Hindlimb muscle (tissue), 1 donor: ENCODE data around the gene SLC38A2. TPM values are rescaled to one million over a fixed set of nuclear protein-coding genes. Genes with fewer than 3 reads are reported as not detected.
"Not testable (repeated sequence)": the region's sequence is repeated elsewhere in the genome, so short reads cannot be mapped to it uniquely, and the experiment has no call there.

ENCODE experiments used
- DNase-seq: peaks from one replicate; pipeline ENCODE4 v3.0.0-alpha.2; 2013
- polyA plus RNA-seq: library from polyadenylated mRNA; unstranded; fragments of 120-200 nt; gene quantifications from one replicate; pipeline ENCODE4 v1.2.1, GENCODE V29; 2013; ENCODE audit not compliant: insufficient read length

The SLC38A2 gene
- polyA plus RNA-seq, 1 donor = 91.3 TPM

GRCh38 chr12:46360370-46360769, 12.2 kb downstream of the SLC38A2 start:
- DNase-seq = no peak

DNA sequence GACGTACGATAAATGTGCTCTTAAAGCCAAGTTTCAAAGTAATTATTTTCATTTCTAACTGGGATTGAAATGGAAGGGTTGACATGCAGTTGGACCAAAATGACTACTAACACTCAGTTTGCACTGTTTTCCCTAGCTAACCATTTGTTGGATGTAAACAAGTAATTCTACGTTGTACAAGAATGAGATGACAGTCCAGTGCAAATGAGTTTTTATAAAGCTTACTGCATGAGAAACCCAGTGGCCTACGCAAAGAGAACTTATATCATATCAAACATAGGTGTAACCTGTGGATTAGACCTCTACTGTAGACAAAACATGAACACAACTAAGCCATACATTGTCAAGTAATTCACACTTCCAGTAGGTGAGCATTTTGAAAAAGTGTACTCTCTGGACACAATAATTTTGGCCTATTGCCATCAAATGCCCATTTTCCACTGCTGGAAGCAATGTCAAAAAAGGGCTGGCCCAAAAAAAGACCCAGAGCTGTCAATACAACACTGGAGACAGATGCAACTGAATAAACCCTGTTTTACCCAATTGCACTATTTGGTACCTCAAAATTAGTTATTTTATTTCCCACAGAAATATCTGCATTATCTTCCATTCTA, 12.8 kb downstream of the SLC38A2 start:
- DNase-seq = no peak

GRCh38 chr12:46358791-46359666, 13.5 kb downstream of the SLC38A2 start:
- DNase-seq = no peak

DNA sequence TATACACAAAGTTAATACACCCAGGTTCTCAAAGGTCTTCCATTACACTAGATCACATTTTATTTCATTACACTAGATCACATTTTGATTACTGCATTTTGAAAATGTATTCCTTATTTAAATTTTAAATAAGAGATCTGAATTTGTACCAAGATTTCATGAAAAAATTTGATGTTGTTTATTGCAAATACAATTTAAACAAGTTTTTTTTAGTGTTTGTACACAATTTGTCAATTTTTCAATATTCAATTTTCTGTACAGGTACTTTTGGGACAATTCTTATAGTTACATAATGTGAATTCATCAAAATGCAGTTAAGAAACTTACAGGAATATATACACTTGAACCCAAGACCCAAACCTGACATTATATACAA, 14.3 kb downstream of the SLC38A2 start:
- DNase-seq = no peak

DNA sequence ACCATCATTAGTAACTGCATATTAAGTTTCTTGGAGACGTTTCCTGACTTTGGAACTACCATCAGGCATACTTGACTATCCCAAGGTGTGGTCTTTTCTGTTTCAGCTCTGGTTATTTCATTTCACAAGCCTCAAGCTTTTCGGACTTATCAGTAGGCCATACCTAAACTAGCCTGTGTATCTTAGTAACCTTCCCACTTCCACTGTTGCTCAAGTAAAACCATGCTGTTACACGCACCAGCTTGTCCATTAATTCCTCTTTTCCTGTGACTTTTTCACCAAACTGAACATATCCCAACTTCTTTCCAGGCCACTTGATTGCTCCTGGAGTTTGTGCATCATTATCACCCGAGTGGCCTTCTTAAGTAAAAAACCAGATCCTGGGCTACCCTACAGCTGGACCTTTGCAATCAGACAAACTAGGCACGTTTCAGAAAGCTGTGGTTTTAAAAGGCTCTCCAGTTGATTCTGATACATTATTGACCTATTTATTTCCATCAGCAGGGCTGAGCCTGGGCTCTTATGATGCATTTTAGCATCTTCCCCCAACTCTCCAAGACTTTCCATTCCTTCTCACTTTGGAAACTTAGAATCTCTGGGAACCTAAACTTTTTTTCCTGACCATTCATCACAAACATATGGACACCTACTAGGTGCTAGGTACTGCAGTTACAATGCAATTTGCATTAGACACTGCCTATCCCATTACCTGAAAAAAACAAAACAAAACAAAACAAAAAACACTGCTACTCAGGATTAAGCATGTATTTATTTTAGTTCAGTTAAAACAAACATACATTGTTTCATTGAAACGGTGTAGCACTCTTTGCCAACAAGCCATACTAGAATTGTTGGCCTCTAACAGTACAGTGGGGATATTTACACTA, 14.9 kb downstream of the SLC38A2 start:
- no peak for DNase-seq

DNA sequence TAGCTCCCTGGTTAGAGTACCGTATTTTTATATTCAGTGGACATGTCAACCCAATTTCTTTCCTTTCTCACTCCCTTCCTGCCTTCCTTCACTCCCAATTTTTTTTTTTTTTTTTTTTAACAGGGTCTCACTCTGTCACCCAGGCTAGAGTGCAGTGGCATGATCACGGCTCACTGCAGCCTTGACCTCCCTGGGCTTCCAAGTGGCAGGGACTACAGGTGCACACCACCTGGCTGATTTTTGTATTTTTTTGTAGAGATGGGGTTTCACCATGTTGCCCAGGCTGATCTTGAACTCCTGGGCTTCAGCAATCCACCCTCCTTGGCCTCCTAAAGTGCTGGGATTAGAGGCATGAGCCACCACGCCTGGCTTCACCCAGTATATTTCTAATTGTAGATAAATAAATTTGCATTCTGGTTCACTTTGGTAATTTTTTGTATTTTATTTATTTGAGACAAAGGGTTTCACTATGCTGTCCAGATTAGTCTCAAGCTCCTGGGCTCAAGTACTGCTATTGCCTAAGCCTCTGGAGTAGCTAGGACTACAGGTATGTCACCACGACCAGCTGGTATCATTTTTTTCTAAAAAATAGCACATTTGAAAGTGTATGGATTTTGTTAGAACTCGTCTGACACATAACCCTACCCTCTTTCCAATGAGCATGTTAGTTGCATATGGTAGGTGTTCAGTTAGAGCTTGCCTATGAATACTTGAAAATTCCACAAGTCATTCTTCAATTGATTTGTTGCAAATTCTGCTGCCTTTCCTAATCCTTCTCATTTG, 15.7 kb downstream of the SLC38A2 start:
- DNase-seq = no peak

- no peak for DNase-seq
These were observed 17.8 kb downstream of the SLC38A2 start for GRCh38 chr12:46354802-46355199.

DNA sequence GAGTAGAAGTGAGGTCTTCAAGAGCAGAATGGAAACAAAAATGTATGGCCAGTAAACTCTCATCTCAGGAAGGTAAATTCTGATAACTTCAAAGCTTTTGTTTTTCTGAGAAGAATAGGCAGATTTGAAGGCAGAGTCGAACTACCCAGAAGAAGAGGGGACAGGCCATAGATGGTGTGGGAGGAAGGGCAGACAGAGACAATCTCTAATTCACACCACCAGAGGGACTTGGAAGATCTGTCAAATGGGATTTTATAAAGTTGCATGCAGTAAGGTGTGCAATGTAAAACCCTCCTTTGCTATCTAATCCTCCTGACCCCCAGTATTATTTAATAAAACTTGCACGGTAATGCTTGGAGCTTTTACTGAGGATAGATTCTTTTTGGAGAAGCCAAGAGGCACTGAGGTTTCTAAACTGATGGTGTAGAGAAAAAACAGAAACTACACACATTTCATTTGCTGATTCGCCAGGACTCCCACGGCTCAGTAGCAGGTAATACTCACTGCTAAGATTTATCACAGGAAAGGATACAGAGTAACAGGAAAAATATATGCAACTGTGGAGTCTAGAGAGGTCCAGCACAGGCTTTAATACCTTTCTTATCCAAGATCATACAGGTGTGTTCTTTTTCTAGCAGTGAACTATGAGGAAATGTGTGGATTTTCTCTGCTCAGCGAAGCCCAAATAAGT, 18.3 kb downstream of the SLC38A2 start:
- DNase-seq = no peak

DNA sequence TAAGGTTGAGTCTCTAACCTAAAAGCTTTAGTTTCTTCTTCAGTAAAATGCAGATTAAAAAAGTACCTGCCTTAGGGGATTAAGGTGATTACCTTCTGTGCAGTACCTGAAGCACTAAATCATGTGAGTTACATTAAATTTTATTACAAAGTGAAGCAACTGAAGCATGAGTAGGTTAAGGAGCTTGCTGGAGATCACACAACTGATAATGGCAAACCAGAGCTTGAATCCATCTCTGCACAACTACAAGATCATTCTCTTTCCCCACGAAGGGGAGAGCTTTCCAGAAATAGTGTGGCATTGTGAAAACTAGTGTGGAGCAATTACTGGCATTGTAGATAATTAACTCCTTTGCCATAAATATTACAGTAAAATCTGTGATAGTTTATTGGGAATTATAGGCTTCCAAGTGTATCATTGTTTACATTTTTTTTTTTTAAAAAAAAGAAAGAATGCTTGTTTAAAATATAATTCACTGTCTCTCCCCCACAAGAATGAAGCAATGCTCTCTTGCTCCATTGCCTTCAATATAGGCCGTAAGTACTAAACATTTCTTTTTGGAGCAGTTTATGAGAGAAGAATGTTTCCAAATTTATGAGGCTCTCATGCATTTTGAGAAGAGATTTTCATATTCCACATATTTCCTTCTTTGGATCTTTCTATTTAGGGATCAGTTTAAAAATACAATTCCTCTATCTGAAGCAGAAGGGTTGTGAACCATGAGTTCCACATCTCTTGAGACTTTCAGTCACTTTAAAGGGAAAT, 20.5 kb downstream of the SLC38A2 start:
- no peak for DNase-seq

DNA sequence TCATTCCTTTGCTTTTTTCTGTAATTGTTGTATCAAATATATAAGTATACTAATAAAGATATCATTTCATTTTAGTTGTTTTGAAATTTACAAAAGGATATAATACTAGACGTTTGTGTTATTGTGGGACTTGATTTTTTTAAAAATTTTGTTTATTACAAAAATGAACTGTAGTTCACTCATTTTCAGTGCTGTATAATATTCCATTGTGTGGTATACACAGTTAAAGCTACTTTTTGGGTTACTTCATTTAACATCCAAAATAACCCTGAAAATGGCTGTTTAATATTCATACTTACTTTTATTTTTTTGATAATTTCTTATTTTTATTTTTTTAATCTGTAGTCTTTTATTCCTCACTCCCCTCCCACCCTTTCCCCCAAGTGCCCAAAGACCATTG, 21.4 kb downstream of the SLC38A2 start:
- DNase-seq = no peak

DNA sequence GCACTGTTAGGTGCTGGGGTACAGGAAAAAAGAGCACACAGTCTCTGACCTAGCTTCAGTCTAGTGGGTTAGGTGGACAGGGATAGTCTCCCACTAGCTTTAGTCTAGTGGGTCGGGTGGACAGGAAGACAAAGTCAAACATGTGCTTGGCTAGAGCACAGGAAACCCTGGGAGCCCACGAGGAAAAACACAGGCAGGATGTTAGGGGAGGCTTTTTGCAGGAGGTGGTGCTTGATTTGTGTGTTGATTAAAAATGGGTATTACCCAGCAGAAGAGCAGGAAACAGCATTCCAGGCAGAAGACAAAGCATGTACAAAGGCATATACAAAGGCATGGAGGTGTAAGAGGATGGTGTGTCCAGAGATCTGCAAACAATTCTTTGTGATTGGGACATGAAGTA, 23.3 kb downstream of the SLC38A2 start:
- DNase-seq = no peak

GRCh38 chr12:46343118-46343852, 29.3 kb downstream of the SLC38A2 start:
- no peak for DNase-seq

GRCh38 chr12:46342562-46343033, 30.0 kb downstream of the SLC38A2 start:
- DNase-seq = peak; percentile 10

- no peak for DNase-seq
These were observed 33.5 kb downstream of the SLC38A2 start for GRCh38 chr12:46339051-46339450.

GRCh38 chr12:46332260-46332659, 40.3 kb downstream of the SLC38A2 start:
- no peak for DNase-seq

GRCh38 chr12:46325075-46325474, 47.5 kb downstream of the SLC38A2 start:
- DNase-seq = not testable (repeated sequence)

DNA sequence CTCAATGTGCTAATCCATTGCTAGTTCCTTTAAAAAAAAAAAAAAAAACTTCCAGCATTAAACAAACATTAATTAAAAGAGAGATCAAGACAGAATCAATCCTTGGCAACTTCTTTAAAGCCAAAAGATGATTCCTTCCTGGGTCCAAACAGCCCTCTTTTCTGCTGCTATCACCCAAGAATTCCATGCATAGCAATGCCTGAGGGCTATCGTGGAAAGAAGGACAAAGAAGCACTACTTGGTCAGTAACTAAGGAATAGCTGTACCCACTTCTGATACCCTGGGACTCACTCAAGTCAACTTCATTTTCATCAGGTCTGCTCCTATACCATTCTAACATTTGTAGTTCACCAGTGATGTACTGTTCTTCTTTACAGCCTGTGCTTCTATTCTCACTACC, 51.8 kb downstream of the SLC38A2 start:
- no peak for DNase-seq

DNA sequence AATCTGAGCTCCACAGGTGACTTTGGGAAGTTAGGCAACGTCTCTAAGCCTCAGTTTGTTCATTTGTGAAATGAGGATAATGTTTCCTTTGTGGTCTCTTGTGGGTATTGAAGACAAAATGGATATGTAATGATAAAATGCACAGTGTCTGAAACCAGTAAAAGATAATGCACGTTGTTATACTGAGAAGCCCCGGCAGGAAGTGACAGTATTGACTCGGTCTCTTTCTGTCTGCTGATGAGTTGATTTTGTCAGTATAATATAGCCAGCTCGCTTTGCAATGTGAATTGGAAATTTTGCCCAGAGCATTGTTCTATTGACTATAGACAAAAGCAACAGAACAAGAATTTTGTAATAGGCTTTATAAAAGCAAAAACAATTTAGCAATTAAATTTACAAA, 54.5 kb downstream of the SLC38A2 start:
- DNase-seq = no peak
